ENCODE results near the gene MADCAM1.

- peak; percentile 74 to 84 (median 81) for TF ChIP-seq POLR2AphosphoS5 (IDR thresholded peaks at IDR 0.05)
- TF ChIP-seq, protein P1, sequence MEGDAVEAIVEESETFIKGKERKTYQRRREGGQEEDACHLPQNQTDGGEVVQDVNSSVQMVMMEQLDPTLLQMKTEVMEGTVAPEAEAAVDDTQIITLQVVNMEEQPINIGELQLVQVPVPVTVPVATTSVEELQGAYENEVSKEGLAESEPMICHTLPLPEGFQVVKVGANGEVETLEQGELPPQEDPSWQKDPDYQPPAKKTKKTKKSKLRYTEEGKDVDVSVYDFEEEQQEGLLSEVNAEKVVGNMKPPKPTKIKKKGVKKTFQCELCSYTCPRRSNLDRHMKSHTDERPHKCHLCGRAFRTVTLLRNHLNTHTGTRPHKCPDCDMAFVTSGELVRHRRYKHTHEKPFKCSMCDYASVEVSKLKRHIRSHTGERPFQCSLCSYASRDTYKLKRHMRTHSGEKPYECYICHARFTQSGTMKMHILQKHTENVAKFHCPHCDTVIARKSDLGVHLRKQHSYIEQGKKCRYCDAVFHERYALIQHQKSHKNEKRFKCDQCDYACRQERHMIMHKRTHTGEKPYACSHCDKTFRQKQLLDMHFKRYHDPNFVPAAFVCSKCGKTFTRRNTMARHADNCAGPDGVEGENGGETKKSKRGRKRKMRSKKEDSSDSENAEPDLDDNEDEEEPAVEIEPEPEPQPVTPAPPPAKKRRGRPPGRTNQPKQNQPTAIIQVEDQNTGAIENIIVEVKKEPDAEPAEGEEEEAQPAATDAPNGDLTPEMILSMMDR (IDR thresholded peaks at IDR 0.05 in 8 of 11, conservative IDR thresholded peaks at IDR 0.05 in 3 of 11): peak in 1 of 11 experiments; percentile 9
Observed at GRCh38 chr19:507286-508203, 11.3 kb downstream of the MADCAM1 start, which contains the start of gene TPGS1.

Measured in spleen (tissue), 7 donors.